WTC11 (cell line): ENCODE data around the gene DPP10. TPM values are rescaled to one million over a fixed set of nuclear protein-coding genes. Genes with fewer than 3 reads are reported as not detected.
A peak's percentile ranks its signal among the peaks of the same experiment; 100 is the strongest.

Source experiments
- ATAC-seq: fragments of 200-7000 bp; cut with Tn5 transposase; 2 replicates; pipeline ENCODE4 v1.10.0; 2021; ENCODE audit warnings: mild to moderate bottlenecking, moderate library complexity
- CTCF ChIA-PET: fragments of 300-600 bp; sonication (Branson Sonifier 250); formaldehyde crosslinking; loops from one replicate; lab custom pipeline; 2021; ENCODE audit warnings: antibody characterized with exemption; lab: Charles Lee
- POLR2A ChIA-PET: fragments of 350-600 bp; sonication (Branson Sonifier 250); formaldehyde crosslinking; loops from one replicate; lab custom pipeline; 2021; ENCODE audit warnings: antibody characterized with exemption; lab: Charles Lee
- DNase-seq: peaks from one replicate; pipeline ENCODE4 v3.0.0; 2021; ENCODE audit warnings: low spot score
- H3K27ac Mint-ChIP-seq: 2 replicates; pipeline ENCODE4 v1.8.0; 2021; ENCODE audit warnings: mixed read lengths
- H3K27me3 Mint-ChIP-seq: 2 replicates; pipeline ENCODE4 v1.8.0; 2021; ENCODE audit warnings: low read depth, mild to moderate bottlenecking, moderate library complexity, mixed read lengths
- H3K36me3 Mint-ChIP-seq: 2 replicates; pipeline ENCODE4 v1.8.0; 2021; ENCODE audit warnings: mixed read lengths
- H3K4me1 Mint-ChIP-seq: 2 replicates; pipeline ENCODE4 v1.8.0; 2022; ENCODE audit warnings: mixed read lengths
- H3K4me3 Mint-ChIP-seq: 2 replicates; pipeline ENCODE4 v1.8.0; 2021; ENCODE audit warnings: mild to moderate bottlenecking, moderate library complexity, mixed read lengths
- H3K9me3 Mint-ChIP-seq: 2 replicates; pipeline ENCODE4 v1.8.0; 2021; ENCODE audit warnings: mixed read lengths
- CBFB ChIP-seq: sonication (generic); formaldehyde crosslinking; IDR thresholded peaks from 2 replicates; pipeline ENCODE4 v1.8.1; 2022; ENCODE audit warnings: mild to moderate bottlenecking, low read depth, missing genetic modification reagents
- FOXK1 ChIP-seq: sonication (generic); formaldehyde crosslinking; IDR thresholded peaks from 2 replicates; pipeline ENCODE4 v1.8.0; 2022; ENCODE audit warnings: mild to moderate bottlenecking, moderate library complexity, missing genetic modification reagents
- GABPB1 ChIP-seq: sonication (generic); formaldehyde crosslinking; IDR thresholded peaks from 2 replicates; pipeline ENCODE4 v1.8.1; 2023; ENCODE audit warnings: mild to moderate bottlenecking, missing genetic modification reagents
- IRF2 ChIP-seq: sonication (generic); formaldehyde crosslinking; IDR thresholded peaks from 2 replicates; pipeline ENCODE4 v1.8.0; 2022; ENCODE audit warnings: low read depth, missing genetic modification reagents, borderline replicate concordance
- JUN ChIP-seq: sonication (generic); formaldehyde crosslinking; IDR thresholded peaks from 2 replicates; pipeline ENCODE4 v1.8.0; 2023; ENCODE audit warnings: mild to moderate bottlenecking, missing genetic modification reagents
- MAX ChIP-seq: sonication (generic); formaldehyde crosslinking; IDR thresholded peaks from 2 replicates; pipeline ENCODE4 v1.8.0; 2022; ENCODE audit warnings: mild to moderate bottlenecking, missing genetic modification reagents
- NFE2L1 ChIP-seq: sonication (generic); formaldehyde crosslinking; IDR thresholded peaks from 2 replicates; pipeline ENCODE4 v1.8.1; 2023; ENCODE audit warnings: missing genetic modification reagents
- RELA ChIP-seq: sonication (generic); formaldehyde crosslinking; IDR thresholded peaks from 2 replicates; pipeline ENCODE4 v1.8.1; 2022; ENCODE audit warnings: missing genetic modification reagents, mild to moderate bottlenecking, borderline replicate concordance
- RORB ChIP-seq: fragments of 250-450 bp; sonication (Bioruptor Pico); IDR thresholded peaks from 2 replicates; pipeline ENCODE4 v1.9.0; 2021; ENCODE audit warnings: mild to moderate bottlenecking
- SMAD4 ChIP-seq: sonication (generic); formaldehyde crosslinking; IDR thresholded peaks from 2 replicates; pipeline ENCODE4 v1.8.0; 2022; ENCODE audit warnings: mild to moderate bottlenecking, missing genetic modification reagents
- SP1 ChIP-seq: sonication (generic); formaldehyde crosslinking; conservative IDR thresholded peaks from 2 replicates; pipeline ENCODE4 v1.8.1; 2022; ENCODE audit warnings: missing genetic modification reagents
- ZNF138 ChIP-seq: sonication (generic); formaldehyde crosslinking; conservative IDR thresholded peaks from 2 replicates; pipeline ENCODE4 v1.8.1; 2022; ENCODE audit warnings: mild to moderate bottlenecking, moderate library complexity, missing genetic modification reagents
- total RNA-seq: library from RNA; stranded (reverse); gene quantifications from 3 replicates; pipeline ENCODE4 v1.2.3, GENCODE V29; 2021
- TF ChIP-seq, protein P1 (sequence below): fragments of 200-600 bp; IDR thresholded peaks from 2 replicates; pipeline ENCODE4 v1.8.0; 2022; ENCODE audit warnings: antibody characterized with exemption
- TF ChIP-seq, protein P2 (sequence below): fragments of 250-450 bp; sonication (Bioruptor Pico); IDR thresholded peaks from 2 replicates; pipeline ENCODE4 v1.9.0; 2021; ENCODE audit warnings: mild to moderate bottlenecking
- TF ChIP-seq, protein P3 (sequence below): sonication (generic); formaldehyde crosslinking; IDR thresholded peaks from 2 replicates; pipeline ENCODE4 v1.8.1; 2023; ENCODE audit warnings: mild to moderate bottlenecking, missing genetic modification reagents, borderline replicate concordance
- TF ChIP-seq, protein P4 (sequence below): fragments of 250-450 bp; sonication (Bioruptor Pico); IDR thresholded peaks from 2 replicates; pipeline ENCODE4 v1.8.0; 2021; ENCODE audit warnings: mild to moderate bottlenecking
- TF ChIP-seq, protein P5 (sequence below): sonication (generic); formaldehyde crosslinking; IDR thresholded peaks from 2 replicates; pipeline ENCODE4 v1.8.0; 2023; ENCODE audit warnings: missing genetic modification reagents, mild to moderate bottlenecking, borderline replicate concordance

Gene DPP10
- total RNA-seq, 1 experiment from 2014 or later = 4.0 TPM

DNA sequence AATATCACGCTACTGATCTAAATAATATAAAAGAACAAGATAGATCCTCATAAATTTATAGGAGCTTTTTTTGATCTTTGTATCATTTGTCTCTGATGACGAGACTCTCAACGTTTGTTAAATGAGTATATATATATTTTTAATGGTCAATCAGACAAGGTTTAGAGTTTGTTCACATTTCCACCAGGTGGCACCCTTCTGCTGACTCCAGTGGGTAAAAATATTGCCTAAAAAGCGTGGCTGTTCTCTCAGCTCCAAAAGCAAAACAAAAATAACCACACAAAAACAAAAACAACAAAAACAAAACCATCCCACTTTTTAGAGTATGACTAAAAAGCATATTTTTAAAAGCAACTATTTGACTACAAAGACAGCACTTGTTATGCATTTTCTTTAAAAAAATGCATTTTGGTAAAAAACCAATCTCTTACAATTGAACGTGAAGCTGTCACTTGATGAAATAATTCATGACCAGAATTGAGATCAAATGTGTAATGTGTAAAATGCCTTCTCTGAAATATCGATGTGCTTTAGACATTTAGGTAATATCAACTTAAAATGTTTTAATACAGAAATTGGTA lies 723.2 kb downstream of the DPP10 start:
- POLR2A ChIA-PET = no interaction called here
- Mint-ChIP-seq H3K36me3 (peaks cover 3% of the 10 kb centered on the region; the same call in 1 of the 2 replicates), H3K4me3 (no peak overlapping the region), H3K27ac (no peak overlapping the region), H3K4me1 (peaks cover 19% of the 10 kb centered on the region), H3K27me3 (peaks cover 29% of the 10 kb centered on the region), H3K9me3 (0 out of 2 replicates have a peak, but pooled peaks cover 7% of the 10 kb centered on the region)
- ATAC-seq (no peak), DNase-seq (no peak)
- CTCF ChIA-PET = interaction anchor here (0.6 to 1.2 kb wide), 3 partner anchors 10 to 1253 kb away, joined by 3 to 6 read pairs (median 3); no protein-coding TSS in a partner anchor
- TF ChIP-seq, protein P1, sequence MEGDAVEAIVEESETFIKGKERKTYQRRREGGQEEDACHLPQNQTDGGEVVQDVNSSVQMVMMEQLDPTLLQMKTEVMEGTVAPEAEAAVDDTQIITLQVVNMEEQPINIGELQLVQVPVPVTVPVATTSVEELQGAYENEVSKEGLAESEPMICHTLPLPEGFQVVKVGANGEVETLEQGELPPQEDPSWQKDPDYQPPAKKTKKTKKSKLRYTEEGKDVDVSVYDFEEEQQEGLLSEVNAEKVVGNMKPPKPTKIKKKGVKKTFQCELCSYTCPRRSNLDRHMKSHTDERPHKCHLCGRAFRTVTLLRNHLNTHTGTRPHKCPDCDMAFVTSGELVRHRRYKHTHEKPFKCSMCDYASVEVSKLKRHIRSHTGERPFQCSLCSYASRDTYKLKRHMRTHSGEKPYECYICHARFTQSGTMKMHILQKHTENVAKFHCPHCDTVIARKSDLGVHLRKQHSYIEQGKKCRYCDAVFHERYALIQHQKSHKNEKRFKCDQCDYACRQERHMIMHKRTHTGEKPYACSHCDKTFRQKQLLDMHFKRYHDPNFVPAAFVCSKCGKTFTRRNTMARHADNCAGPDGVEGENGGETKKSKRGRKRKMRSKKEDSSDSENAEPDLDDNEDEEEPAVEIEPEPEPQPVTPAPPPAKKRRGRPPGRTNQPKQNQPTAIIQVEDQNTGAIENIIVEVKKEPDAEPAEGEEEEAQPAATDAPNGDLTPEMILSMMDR = peak; percentile 28; the same call in 1 of the 2 replicates
- TF ChIP-seq, protein P2, sequence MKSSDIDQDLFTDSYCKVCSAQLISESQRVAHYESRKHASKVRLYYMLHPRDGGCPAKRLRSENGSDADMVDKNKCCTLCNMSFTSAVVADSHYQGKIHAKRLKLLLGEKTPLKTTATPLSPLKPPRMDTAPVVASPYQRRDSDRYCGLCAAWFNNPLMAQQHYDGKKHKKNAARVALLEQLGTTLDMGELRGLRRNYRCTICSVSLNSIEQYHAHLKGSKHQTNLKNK (CRISPR knock-in tag) = no peak
- TF ChIP-seq, all 79 proteins: peak for 1

DNA sequence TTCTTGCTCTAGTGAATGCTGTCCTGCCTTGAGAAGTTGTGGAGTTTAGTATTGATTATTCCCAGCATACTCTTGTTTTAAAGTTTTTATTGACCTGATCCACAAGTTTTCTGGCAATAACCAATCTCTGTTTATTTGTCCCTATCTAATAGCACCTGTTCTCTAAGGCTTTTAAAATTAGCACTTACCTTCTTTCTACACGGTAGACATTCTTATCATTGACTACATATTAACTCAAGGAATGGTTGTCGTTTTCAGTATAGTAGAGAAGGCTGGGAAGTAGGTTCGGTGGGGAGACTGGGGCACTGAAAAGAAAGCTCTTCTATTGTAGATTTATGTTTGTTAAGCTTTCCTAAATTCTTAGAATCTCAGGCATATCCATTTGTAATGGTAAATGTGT lies 726.0 kb downstream of the DPP10 start:
- TF ChIP-seq ZNF138 (no peak), FOXK1 (CRISPR knock-in tag) (no peak), GABPB1 (CRISPR knock-in tag) (no peak), NFE2L1 (CRISPR knock-in tag) (no peak), MAX (CRISPR knock-in tag) (no peak)
- TF ChIP-seq, all 79 proteins: peak for 0
- CTCF ChIA-PET = no interaction called here
- H3K4me3 Mint-ChIP-seq = no peak overlapping the region

GRCh38 chr2:115169814-115170213 lies 727.4 kb downstream of the DPP10 start:
- H3K27ac Mint-ChIP-seq = no peak overlapping the region
- peaks cover 16% of the 10 kb centered on the region for H3K4me1 Mint-ChIP-seq
- H3K4me3 Mint-ChIP-seq = no peak overlapping the region
- DNase-seq = no peak
- ATAC-seq = no peak
- POLR2A ChIA-PET = no interaction called here
- no peaks in the 10 kb centered on the region for H3K27me3 Mint-ChIP-seq
- CTCF ChIA-PET = interaction anchor here (0.5 kb wide), 1 partner anchor 578 kb away, joined by 3 read pairs; no protein-coding TSS in a partner anchor
- H3K9me3 Mint-ChIP-seq = peaks cover 19% of the 10 kb centered on the region; the same call in 1 of the 2 replicates
- H3K36me3 Mint-ChIP-seq = peaks cover 3% of the 10 kb centered on the region
- TF ChIP-seq, protein P3, sequence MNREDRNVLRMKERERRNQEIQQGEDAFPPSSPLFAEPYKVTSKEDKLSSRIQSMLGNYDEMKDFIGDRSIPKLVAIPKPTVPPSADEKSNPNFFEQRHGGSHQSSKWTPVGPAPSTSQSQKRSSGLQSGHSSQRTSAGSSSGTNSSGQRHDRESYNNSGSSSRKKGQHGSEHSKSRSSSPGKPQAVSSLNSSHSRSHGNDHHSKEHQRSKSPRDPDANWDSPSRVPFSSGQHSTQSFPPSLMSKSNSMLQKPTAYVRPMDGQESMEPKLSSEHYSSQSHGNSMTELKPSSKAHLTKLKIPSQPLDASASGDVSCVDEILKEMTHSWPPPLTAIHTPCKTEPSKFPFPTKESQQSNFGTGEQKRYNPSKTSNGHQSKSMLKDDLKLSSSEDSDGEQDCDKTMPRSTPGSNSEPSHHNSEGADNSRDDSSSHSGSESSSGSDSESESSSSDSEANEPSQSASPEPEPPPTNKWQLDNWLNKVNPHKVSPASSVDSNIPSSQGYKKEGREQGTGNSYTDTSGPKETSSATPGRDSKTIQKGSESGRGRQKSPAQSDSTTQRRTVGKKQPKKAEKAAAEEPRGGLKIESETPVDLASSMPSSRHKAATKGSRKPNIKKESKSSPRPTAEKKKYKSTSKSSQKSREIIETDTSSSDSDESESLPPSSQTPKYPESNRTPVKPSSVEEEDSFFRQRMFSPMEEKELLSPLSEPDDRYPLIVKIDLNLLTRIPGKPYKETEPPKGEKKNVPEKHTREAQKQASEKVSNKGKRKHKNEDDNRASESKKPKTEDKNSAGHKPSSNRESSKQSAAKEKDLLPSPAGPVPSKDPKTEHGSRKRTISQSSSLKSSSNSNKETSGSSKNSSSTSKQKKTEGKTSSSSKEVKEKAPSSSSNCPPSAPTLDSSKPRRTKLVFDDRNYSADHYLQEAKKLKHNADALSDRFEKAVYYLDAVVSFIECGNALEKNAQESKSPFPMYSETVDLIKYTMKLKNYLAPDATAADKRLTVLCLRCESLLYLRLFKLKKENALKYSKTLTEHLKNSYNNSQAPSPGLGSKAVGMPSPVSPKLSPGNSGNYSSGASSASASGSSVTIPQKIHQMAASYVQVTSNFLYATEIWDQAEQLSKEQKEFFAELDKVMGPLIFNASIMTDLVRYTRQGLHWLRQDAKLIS (CRISPR knock-in tag) = no peak
- TF ChIP-seq, protein P4, sequence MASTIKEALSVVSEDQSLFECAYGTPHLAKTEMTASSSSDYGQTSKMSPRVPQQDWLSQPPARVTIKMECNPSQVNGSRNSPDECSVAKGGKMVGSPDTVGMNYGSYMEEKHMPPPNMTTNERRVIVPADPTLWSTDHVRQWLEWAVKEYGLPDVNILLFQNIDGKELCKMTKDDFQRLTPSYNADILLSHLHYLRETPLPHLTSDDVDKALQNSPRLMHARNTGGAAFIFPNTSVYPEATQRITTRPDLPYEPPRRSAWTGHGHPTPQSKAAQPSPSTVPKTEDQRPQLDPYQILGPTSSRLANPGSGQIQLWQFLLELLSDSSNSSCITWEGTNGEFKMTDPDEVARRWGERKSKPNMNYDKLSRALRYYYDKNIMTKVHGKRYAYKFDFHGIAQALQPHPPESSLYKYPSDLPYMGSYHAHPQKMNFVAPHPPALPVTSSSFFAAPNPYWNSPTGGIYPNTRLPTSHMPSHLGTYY (CRISPR knock-in tag) = no peak
- TF ChIP-seq JUN (CRISPR knock-in tag) = no peak

More for the DNA sequence above, 726.0 kb downstream of the DPP10 start:
- ATAC-seq (no peak), DNase-seq (no peak)
- H3K4me1 Mint-ChIP-seq = peaks cover 16% of the 10 kb centered on the region
- POLR2A ChIA-PET = no interaction called here
- H3K9me3 Mint-ChIP-seq = peaks cover 13% of the 10 kb centered on the region; the same call in 1 of the 2 replicates
- no peak overlapping the region for H3K27ac Mint-ChIP-seq
- peaks cover 3% of the 10 kb centered on the region for H3K36me3 Mint-ChIP-seq
- peaks cover 10% of the 10 kb centered on the region for H3K27me3 Mint-ChIP-seq

DNA sequence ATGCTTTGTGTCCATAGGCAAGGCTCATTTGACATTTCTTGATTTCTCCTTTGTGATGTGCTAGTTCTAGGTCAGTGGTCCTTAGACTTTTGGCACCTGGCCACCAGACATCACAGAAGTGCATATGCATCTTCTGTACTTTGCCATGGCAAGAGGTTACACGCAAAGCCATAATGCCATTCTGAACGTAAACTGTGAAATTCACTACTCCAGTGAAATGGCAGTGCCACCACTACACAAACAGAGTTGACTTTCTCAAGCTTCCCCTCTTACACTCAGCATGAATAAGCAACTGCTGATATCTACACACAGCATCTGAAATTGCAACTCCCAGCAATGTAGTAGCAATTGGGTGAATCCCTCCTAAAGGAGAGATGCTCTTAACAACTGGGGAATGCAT lies 729.3 kb downstream of the DPP10 start:
- no peak overlapping the region for H3K4me3 Mint-ChIP-seq
- ATAC-seq = no peak
- peaks cover 3% of the 10 kb centered on the region for H3K36me3 Mint-ChIP-seq
- no peak for DNase-seq
- ChIA-PET POLR2A (no interaction called here), CTCF (no interaction called here)
- no peaks in the 10 kb centered on the region for H3K27me3 Mint-ChIP-seq
- H3K27ac Mint-ChIP-seq = no peak overlapping the region
- peaks cover 23% of the 10 kb centered on the region for H3K4me1 Mint-ChIP-seq
- H3K9me3 Mint-ChIP-seq = peaks cover 23% of the 10 kb centered on the region
- TF ChIP-seq RORB (CRISPR knock-in tag) = no peak
- no peak for TF ChIP-seq IRF2 (CRISPR knock-in tag)
- TF ChIP-seq RELA = no peak
- TF ChIP-seq CBFB (CRISPR knock-in tag) = no peak
- TF ChIP-seq SP1 = no peak
- TF ChIP-seq SMAD4 (CRISPR knock-in tag) = no peak
- TF ChIP-seq, protein P5, sequence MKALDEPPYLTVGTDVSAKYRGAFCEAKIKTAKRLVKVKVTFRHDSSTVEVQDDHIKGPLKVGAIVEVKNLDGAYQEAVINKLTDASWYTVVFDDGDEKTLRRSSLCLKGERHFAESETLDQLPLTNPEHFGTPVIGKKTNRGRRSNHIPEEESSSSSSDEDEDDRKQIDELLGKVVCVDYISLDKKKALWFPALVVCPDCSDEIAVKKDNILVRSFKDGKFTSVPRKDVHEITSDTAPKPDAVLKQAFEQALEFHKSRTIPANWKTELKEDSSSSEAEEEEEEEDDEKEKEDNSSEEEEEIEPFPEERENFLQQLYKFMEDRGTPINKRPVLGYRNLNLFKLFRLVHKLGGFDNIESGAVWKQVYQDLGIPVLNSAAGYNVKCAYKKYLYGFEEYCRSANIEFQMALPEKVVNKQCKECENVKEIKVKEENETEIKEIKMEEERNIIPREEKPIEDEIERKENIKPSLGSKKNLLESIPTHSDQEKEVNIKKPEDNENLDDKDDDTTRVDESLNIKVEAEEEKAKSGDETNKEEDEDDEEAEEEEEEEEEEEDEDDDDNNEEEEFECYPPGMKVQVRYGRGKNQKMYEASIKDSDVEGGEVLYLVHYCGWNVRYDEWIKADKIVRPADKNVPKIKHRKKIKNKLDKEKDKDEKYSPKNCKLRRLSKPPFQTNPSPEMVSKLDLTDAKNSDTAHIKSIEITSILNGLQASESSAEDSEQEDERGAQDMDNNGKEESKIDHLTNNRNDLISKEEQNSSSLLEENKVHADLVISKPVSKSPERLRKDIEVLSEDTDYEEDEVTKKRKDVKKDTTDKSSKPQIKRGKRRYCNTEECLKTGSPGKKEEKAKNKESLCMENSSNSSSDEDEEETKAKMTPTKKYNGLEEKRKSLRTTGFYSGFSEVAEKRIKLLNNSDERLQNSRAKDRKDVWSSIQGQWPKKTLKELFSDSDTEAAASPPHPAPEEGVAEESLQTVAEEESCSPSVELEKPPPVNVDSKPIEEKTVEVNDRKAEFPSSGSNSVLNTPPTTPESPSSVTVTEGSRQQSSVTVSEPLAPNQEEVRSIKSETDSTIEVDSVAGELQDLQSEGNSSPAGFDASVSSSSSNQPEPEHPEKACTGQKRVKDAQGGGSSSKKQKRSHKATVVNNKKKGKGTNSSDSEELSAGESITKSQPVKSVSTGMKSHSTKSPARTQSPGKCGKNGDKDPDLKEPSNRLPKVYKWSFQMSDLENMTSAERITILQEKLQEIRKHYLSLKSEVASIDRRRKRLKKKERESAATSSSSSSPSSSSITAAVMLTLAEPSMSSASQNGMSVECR (CRISPR knock-in tag) = no peak
